ENCODE measurements around the gene OR9A2.
"Not testable (repeated sequence)": the region's sequence is repeated elsewhere in the genome, so short reads cannot be mapped to it uniquely, and the experiment has no call there.

Gene OR9A2

DNA sequence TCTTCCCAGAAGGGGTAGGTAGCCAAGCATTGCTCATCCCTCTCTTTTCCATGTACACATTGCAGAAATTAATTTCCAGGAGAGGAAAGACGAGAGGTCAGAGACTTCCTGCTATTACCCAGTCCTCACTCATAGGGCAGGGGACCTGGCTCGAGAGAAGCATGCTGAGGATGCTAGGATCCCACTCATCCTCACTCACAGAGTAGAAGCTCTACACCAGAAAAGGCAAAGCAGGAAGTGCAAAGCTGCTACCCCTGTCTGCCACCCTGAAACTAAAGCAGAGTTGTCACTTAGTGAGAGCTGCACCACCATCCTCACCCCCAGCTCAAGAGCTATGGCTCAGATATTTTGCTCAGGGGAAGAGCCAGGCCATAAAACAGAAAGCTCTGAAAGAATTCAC lies 9.9 kb downstream of the OR9A2 start:
- DNase-seq (ENCODE audit: low read depth) = no peak

DNA sequence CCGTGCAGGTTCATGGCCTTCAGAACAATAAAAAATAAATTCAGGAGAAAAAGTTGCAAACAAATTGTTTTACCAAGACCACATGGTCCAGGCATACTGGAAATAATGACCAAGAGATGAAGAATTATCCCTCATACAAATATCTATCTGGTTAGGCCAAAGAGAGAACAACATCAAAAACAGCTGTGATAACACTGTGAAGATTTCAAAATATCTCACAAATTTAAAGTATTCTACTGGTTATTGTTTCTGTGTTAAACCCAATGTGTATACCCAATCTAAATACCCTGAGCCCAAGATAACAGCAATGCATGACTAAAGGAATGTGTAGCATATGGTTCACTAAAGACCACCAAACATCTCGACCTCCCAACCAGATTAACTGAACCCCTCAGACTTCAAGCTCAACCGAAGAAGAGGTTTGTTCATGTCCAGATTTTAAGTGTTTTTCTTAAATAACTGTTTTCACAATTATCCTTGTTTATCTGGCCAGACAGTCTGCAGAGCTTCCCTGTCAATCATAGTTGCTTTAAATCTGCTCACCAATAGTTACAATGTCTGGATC lies 10.9 kb downstream of the OR9A2 start:
- DNase-seq (ENCODE audit: low read depth) = no peak

DNA sequence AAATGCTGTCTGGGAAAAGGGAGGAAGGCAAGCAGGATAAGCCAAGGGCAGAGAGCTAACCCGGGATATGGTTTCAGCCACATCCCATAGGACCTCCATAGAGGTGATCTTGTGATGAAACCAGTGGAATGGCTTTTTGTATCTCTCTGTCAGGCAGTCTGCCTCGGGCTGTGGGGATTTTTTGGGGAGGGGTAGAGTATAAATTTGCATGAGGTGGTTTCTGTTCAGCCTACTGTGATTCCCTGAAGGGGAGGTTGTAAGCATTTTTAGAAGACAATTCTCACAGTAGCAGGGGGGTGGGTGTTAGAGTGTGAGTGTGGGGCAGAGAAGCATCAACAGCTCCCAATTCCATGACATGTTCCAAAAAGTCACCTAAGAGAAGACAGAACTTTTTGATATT lies 11.8 kb downstream of the OR9A2 start:
- no peak for DNase-seq (ENCODE audit: low read depth)

DNA sequence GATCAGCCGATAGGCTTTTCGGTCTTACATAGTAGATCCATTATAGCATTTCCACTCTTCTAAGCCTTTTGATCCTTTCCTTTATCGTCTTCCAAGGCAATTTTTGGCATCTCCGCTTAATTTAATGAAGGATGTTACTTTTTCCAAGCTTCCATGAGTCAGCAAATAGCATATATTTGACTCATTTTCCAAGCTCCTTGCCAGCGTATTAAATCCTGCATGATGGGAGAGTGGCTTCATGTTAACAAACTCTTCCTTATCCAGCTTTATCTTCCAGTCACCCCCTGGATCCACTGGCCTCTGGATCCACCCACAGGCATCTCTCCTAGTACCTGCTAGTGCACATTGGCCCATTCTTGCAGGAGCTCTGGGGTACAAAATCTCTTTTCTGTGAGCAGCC lies 13.0 kb downstream of the OR9A2 start:
- DNase-seq (ENCODE audit: low read depth) = no peak

DNA sequence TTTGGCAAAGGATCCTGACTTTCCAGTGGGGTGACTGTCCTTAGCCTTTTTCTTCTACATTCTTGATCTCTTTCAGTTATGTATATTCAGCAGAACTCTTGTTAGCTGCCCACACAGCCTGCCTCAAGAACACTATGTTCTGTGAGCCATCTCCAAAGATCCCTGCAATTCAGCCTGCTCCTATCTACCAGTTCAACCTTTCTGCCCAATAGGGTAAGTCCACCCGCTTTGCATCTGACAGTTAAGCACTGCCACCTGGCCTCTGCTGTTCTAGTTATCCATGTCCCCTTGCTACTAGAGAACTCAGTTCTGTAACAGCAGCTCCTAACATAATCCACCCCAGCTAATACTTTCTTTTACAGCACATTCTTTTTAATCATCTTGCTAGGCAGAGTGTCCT lies 13.5 kb downstream of the OR9A2 start:
- no peak for DNase-seq (ENCODE audit: low read depth)

DNA sequence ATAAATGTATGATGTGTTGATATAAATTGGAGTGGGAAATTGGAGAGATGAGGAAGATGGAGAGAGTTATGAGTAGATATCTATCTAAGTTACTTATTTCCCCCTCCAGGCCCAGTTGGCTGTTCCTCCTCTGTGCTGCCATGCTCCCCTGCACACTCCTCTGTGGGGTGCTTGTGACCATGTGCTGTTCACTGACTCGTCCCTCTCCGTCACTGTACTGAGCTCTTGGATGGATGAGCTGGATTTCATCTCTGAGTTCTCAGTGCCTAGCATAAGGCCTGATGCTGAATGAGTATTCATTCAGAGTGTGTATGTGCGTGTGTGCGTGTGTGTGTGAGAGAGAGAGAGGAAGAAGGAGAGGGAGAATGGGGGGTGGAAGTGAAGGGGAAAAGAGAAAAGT lies 14.5 kb downstream of the OR9A2 start:
- DNase-seq (ENCODE audit: low read depth) = no peak

DNA sequence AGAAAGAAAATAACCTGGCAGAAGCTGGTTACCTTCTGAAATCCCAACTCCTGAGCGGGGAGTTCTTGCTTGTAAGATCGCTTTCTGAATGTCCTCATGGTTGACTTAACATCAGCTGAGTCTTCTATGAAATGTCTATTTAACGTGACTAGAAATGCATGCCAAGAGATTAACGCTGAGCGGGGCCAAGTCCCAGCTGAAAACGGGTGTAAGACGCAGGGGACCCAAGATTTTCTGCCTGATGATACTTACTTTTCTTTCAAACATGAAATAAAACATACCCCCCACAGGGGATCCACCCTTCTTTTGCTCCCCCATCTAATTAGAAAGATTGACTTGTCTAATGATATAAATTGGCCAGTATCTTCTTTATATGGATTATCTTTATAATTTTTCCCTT lies 14.9 kb downstream of the OR9A2 start:
- DNase-seq (ENCODE audit: low read depth) = no peak

DNA sequence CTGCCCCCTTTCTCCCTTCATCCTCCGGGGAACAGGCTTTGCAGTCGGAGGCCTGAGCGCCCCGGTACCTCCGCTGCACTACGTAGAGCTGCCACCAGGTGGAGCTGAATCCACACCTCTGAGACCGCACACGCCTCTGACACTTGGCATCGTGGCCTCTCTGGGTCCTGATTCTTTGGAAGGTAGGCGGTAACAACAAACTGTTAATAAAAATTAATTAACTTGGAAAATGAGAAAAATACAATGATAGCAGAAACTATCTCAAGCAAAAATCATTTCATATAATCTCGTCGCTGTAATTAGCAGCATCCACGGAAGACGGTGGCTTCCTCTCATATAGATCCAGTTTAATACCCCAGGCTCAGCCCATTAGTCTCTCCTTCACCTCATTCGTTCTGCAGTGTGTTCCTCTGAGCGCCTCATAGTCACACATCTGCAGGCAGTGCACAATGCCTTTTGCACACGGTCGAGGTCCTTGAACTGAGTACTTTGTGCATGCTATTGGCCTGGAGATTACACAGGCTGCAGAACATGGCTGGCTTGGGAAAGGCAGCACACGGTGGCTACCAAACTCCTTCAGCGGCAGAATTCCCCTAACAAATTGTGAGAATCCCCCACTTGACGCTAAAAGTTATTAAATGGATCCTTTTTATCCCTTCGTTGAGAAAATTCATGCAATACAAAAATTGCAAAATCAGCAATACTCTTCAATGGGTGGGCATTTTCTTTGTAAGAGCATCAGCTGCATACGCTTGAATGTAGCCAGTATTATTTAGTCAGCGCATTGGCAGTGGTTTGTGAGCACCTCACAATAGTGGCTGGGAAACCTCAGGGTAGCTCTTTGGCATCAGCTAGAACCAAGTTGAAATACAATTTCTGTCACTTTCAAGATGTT lies 18.7 kb downstream of the OR9A2 start:
- DNase-seq (ENCODE audit: low read depth) = peak; percentile 74

DNA sequence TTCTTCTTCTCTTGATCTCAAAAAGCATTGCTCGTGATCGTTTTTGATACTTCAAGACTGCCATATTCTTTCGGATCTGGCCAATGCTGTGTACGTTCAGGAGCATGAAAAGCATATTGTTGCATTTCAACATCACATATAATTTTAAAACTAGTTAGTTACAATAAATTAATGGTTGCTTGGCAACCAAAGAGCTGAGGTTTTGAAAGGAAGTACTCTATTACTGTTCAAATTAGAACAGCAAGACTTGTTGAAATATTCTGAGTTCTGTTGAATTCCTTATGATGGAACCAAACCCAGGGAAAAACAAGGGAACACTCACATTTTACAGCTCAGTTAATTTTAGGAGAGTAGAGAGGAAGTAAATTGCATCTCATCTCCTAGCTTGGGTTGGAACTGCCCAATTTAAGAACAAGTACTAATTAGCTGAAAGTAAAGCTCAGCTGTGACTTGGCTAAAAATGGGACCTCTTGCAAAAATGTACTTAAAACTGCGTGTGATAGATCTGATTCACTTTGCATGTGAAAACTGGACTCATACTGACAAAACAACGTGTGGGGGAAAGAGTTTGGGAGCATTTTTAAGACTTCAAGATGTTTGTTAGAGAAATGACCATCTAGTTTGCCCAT lies 21.2 kb downstream of the OR9A2 start:
- DNase-seq (ENCODE audit: low read depth) = no peak

DNA sequence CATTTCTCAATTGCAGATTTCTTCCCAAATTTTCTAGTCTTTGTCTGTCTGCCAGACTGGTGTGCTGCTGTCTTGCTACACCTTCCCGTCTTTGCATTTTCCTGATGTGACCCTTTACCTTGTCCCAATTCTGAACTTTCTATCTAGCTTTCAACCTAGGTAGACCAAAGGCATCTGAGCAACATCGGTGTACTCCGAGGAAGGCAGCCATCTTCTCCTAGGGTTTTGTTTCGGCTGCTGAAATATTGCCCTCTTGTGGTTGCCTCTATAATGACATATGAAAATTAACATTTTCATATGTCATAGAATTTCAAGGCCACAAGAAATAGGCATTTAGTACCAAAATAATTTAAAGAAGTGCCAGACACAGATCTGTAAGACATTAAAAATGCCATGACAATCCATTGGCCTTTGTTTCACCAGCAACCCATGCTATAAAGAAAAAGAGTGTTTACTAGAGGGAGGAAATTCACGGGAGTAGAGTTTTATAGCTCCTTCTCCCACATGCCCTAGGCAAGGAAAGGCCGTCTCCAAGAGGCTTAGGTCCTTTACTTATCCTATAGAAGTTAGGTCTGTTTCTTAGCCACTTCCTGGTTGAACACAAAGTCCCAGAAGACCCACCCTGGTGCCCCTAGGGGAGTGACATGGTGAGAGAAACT lies 23.4 kb downstream of the OR9A2 start:
- DNase-seq (ENCODE audit: low read depth) = no peak

DNA sequence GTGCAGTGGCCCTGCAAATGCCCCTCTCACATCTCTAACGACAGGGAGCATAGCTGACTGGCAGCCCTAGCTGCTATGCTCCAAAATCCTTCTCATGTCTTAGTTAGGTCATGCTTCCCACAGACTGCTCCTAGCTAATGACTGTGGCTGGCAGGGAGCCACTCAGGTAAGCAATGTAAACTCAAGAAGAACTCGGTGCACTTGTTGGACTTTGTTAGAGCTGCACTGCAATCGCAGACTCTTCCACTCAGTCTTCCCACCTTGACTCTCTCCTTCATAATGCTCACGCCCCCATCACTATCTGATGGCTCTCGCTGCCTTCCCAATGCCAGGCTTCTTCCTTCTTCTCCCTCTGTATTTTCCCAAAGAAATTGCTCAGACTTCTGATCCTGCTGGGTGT lies 24.0 kb downstream of the OR9A2 start:
- no peak for DNase-seq (ENCODE audit: low read depth)

DNA sequence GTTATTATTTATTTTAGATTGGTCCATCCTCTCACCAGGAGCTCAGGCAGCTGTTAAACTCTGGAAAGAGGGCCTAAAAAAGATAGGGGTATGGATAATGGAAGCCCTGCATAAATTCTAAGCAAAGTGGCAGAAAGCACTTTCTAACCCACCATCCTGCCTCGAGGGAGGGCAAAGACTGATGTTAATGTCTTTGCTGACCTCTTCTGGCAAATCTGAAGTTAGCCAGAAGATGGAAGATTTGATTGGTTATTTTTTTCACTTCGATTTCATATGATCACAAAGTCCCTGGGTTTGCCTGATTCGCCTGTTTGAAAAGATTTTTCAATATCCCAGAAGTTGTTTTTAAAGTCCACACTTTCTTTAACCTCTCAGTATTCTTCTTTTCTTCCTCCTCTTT lies 24.8 kb downstream of the OR9A2 start:
- DNase-seq (ENCODE audit: low read depth) = no peak

DNA sequence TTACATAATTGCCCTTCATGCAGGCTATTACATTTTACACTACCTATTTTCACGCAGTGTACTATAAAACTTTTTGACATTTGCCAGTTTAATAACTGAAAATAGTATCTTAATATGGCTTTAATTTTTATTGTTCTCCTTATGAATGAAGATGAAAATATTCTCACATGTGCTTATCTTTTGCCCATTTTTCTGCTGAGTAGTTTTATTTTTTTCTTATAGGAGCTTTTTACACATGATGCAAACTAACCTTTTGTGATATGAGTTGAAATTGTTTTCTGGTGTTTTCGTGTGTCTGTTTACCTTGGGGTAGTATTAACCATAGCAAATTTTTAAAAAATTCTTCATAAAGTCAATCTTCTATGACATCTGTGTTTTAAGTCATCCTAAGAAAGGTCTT lies 26.3 kb downstream of the OR9A2 start:
- no peak for DNase-seq (ENCODE audit: low read depth)

DNA sequence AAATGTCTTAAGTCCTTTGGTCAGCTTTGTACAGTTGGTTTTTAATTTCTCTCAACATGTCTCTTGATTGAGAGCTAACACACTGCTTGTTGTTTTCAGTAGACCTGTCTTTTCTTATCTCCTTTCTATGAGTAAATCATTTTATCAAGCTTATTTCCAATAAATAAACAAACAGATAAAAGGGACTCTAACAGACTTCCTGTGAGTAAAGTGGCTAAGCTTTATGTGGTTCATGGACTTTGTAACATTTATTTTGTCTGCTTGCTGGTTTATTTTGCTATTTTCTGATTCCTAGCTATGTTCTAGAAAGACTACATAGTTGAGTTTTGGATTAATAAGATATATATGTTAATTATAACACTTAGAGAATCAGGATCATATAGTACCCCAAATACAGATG lies 27.1 kb downstream of the OR9A2 start:
- no peak for DNase-seq (ENCODE audit: low read depth)

DNA sequence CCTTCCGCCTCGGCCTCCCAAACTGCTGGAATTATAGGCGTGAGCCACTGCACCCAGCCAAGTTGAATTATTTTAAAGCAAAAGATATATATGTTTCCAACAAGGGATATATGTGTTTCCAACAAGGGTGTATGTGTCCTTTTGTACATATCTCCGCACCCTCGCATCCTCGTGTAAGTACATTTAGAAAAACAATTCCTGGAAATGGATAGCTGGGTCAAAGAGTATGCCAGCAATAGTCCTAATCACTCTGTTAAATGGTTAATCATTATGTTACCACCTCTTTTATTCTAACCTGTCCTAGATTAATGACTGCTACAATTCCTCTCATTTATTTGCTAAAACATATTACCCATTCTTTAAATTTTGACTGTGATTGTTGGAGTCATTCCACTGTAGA lies 28.0 kb downstream of the OR9A2 start:
- no peak for DNase-seq (ENCODE audit: low read depth)

DNA sequence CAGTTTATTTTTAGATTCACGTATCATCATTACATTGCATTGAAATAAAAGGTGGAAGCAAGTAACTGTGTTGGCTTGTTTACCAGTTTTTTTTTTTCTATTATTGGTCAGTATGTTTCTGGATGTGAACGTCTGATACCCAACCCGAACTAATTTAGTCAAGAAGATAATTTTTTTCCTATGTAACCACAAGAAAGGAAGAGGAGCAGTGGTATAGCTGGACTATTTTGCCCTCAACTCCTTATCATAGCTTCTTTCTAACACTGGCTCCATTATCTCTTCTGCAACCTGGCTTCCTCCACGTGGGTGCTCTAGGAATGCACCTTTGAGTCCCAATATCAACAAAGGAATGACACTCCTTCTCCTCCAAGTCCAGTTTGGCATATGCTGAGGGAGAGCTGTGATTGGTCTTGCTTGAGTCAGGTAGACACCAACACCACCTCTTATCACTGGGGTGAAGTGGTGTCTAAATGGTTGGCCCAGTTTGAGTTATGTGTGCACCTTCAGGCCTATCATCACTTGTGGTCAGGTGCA lies 29.4 kb downstream of the OR9A2 start:
- no peak for DNase-seq (ENCODE audit: low read depth)

DNA sequence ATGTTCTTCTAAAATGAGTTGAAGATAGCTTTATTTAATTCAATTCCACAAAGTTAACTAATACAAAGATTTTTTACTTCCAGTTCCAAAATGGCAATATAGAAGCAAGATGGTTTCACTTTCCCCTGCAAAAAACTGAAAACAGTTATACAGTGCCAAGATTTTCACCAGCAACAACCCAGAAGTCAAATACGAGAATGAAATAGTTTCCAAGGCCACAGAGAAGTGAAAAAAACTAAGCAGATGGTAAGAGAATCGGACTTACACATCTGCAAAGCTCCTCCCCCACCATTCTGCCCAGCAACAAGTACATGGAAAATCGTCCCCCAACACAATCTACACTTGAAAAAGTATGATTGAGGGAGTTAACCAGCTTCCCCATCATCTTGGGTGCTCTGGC lies 34.5 kb downstream of the OR9A2 start:
- DNase-seq (ENCODE audit: low read depth) = no peak

DNA sequence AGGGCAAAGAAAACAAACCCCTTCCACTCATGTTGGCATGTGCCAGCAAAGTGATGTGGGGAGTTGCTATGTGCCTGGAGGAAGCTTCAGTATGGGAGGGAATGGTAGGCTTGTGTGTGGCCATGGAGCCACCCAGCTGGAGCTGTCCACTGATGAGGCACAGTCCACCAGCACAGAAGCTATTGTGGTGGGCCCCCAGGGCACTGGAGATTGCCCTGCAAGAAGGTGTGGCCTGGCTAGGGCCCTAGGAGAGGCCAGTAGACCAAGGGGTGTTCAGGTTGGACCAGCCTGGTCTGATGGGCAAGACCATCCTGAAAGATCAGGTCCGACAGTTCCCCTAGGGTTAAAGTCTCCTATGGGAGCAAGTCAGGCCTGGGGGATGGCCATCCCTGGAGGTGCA lies 42.6 kb downstream of the OR9A2 start:
- no peak for DNase-seq (ENCODE audit: low read depth)

DNA sequence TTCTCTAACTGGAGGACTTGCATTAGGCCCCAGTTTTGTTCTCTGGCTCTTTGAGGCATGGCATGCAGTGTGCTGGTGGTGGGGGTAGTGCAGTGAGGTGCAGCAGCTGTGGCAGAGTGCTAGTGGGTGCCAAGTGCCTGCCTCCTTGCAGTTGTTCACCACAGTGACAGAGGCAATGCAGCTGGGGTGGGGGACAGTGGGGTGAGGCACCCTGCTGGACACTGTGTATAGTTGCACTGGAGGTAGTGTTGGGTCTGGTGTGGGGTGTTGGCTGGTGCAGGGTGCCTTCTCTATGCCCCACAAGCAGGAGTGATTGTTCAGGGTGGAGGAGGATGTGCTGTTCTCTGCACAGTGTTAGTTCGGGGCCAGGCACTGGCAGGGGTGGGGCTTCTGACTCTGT lies 43.1 kb downstream of the OR9A2 start:
- DNase-seq (ENCODE audit: low read depth) = no peak

DNA sequence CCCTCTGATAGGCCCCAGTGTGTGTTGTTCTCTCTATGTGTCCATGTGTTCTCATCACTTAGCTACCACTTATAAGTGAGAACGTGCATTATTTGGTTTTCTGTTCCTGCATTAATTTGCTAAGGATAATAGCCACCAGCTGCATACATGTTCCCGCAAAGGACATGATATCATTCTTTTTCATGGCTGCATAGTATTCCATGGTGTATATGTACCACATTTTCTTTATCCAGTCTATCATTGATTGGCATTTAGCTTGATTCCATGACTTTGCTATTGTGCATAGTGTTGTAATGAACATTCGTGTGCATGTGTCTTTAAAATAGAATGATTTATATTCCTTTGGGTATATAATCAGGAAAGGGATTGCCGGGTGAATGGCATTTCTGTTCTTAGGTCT lies 48.5 kb downstream of the OR9A2 start:
- not testable (repeated sequence) for DNase-seq (ENCODE audit: low read depth)
